Erythroblast (primary cell): Measurements from ENCODE around the gene GTPBP10.

Experiments
- GATA1 ChIP-seq: IDR thresholded peaks from 2 replicates; pipeline ENCODE4 v1.6.1; 2011; ENCODE audit warnings: low read depth, mild to moderate bottlenecking, control low read depth, low read length, moderate library complexity
- POLR2A ChIP-seq: IDR thresholded peaks from 2 replicates; pipeline ENCODE4 v1.6.1; 2011; ENCODE audit warnings: mild to moderate bottlenecking, low read length

DNA sequence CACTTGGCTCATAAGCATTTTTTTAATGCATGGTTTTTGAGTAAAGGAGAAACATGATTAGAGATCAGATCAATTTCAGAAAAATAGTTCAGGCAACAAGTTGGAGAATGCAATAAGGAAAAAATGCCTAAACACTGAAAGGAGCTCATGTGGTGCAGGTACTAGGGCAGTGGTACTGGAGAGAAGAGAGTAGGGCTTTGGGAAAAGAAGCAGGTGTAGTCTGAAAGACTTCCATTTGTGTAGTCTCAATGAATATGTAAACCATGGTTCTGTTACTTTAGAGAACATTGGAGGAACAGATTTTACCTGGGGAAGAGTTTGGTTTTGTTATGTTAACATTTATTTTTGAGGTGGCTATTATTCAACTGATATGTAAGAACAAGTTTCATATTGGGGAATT, 5.5 kb downstream of the GTPBP10 start:
- TF ChIP-seq POLR2A (no peak), GATA1 (no peak)
